GM18951 (cell line): ENCODE results near the gene PRKCE.

Experiments
- POLR2A ChIP-seq: IDR thresholded peaks from 4 replicates; pipeline ENCODE4 v1.6.1; 2011; ENCODE audit warnings: mild to moderate bottlenecking; ENCODE audit not compliant: insufficient read length, insufficient read depth; ENCODE audit errors: extremely low read depth
- in situ Hi-C: fragments of 300-500 bp; cut with MboI; formaldehyde crosslinking; loops from one replicate; pipeline ENCODE4 v1.12.0; 2022; ENCODE audit warnings: low sequenced_read_pairs, mixed read lengths, inconsistent platforms; ENCODE audit not compliant: unreplicated experiment

Gene PRKCE

DNA sequence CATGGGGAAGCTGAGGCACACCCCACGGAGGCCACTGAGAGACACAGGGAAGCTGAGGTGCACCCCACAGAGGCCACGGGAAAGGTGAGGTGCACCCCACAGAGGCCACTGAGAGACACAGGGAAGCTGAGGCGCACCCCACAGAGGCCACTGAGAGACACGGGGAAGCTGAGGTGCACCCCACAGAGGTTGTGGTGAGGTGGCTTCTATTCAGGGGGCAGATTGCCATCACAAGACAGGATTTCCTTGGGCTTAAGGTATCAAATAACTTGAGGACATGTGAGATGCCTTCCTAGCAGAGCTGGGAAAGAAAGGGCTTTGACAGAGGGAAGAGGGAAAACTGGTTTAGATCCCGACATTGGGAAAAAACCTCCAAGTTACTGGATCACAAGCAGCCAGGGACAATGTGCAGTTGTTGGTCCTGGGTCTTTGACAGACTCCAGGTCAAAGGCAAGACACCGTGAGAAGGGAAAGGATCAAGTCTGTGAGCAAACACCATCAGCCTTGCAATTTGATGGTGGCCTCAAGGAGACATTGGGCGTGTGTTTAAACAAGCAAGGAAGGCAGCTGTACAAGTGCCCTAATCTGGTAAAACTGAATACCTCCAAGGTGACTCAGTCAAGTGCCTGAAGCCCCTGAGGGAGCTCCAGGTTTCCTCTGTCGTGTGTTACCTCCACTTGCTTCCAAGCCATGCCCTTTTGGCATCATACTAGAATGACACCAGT, 512.5 kb downstream of the PRKCE start:
- in situ Hi-C loops, result no loop called here
- no peak for TF ChIP-seq POLR2A

DNA sequence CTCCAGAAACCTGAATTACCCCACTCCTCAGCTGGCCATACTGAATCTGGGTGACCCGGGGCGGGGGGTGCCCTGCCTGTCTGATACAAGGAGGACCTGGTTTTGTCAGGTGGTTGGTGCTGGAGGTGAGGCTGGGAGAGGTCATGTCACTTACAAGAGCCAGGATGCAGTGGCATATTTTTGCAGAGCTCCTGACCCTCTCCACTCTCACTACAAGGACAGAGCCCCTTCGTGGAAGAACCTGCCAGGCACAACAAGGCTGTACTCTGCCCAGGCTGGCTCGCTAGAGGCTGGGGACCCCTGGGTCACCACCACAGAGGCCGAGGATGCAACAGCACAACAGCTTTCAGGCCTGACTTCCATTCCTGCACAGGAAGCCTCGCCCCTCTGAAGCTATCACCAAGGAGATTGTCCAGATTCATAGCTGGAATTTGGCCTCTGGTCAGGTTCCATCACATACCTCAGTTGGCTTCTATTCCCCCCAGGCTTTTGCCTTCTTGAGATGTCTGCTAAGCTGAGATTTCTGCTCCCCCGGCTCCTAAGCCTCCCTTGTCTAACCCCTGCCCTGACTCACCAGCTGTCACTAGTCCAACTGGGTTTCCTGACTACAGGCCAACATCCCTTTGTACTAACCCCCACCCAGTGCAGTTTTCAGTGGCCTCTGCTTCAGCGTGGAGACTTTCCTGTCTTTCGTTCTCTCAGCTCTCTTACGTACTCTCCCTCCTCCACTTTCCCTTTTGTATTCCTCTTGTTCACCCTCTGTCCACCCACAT, 513.2 kb downstream of the PRKCE start:
- in situ Hi-C loops, result no loop called here
- TF ChIP-seq POLR2A, result no peak

DNA sequence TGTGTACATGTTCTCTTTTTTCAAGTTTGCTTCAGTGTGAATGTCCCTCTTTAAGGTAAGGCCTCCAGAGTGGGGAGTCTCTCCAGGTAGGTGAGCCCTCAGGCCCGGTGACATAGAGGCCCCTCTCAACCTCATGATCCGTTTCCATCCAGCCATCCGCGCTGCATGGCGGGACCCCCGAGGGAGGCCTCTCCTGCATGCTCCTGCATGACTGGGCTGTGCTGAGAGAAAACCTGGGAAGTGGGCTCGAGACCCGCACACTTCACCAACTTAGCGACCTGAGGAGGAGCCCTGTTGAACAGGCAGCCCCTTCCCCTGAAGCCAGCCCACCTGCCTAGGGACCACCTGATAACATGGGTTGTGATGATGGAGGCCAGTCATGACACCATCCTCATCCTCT, 514.4 kb downstream of the PRKCE start:
- in situ Hi-C loops, result no loop called here

DNA sequence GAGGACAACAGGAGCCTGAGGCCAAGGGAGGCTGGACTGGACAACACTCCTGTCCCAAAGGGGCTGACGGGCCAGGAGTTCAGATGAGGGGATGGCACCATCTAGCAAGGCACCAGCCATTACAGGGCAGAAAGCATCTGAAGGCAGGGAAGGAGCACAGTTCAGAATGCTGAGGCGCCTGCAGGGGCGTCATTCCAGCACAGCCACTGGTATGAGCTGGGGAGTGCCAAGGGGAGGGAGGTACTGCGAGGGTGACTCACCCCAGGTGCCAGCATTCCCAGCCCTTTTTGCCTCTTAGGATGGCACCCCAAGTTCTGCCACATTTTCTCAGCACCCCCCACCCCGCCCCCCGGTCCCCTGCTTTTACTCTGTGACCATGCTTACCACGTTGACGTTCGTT, 515.9 kb downstream of the PRKCE start:
- TF ChIP-seq POLR2A, result no peak
- in situ Hi-C loops, result no loop called here

More for the DNA sequence above, 514.4 kb downstream of the PRKCE start:
- TF ChIP-seq POLR2A, result no peak

DNA sequence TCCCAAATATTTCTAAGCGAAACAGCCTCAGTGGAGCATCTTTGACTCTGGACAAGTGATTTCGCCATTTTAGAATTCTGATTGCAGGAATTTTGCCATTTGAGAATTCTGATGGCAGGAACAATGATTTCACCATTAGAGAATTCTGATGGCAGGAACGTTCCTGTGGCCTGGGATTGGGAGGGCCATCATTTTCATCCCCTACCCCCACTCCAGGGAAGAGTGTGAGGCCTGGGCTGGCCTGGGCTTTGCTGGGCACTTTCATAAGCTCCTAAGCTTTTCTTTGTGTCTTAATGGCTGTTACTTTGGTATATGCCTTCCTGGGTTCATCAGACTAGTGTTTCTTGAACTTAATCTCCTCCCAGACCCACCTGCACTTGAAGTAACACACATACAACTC, 516.4 kb downstream of the PRKCE start:
- no peak for TF ChIP-seq POLR2A
- in situ Hi-C loops, result no loop called here

DNA sequence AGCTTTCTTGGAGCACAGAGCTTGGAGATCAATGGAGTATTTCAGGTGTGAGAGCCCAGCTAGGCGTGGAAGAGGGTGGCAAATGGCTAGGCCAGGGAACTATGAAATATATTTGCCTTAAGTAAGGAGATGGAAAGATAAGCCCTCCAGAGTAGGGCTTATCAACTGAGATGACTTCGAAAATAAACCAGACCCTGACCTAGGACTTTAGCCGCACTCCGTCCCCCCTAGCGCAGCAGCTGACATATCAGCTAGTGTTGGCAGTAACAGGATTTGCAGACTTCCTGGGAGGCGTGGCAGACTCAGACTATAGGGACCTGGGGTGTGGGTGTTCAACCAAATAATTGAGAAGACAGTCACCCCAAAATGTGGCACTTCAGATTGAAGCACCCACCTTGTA, 518.0 kb downstream of the PRKCE start:
- in situ Hi-C loops, result no loop called here
- TF ChIP-seq POLR2A, result no peak

DNA sequence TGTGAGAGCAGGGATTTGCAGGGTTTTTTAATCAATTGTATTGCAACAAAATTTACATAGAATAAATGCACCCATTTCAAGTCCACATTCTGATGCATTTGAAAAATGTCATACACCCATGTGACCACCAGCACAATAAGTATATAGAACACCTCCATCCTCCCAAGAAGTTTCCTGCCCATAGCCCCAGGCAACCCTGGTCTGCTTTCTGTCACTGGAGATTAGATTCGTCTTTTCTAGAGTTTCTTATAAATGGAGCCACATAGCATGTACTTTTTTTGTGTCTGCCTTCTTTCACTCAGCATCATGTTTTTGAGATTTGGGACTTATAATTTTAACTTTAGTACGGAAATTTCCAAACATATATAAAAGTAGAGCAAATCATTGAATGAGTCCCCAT, 518.6 kb downstream of the PRKCE start:
- no peak for TF ChIP-seq POLR2A
- in situ Hi-C loops, result no loop called here

DNA sequence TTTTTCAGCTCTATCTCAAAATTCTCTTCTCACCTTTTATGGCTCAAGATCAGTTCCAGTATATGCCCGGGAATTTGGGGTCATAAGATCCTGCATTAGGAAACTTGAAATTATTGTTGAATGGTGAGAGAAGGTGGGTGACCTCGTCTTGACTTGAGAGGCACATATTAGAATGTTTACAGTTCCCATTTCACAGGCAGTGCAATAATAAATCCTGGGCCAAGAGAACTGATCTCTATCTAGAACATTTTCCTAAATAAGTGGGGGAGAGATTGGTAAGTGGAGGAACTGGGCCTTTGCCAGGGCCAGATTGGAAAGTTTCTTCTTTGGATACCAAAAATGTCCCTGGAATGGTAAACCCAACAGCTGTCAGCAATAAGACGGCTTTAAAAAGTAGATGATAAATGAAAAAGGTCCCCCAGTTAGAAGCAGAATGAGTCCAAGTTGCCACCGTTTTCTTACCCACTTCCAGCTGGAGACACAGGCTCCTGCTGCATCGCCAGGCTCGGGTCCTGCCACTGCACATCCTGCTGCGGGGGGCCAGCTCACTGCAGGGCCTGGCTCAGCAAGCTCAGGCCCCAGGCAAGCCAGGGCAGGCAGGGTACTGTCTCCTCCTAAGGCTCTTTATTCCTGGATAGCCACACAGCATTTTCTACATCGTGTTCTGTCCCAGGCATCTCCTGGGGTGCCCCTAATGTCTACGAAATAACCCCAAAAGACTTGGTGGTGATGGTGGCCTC, 519.3 kb downstream of the PRKCE start:
- no peak for TF ChIP-seq POLR2A
- in situ Hi-C loops, result no loop called here

DNA sequence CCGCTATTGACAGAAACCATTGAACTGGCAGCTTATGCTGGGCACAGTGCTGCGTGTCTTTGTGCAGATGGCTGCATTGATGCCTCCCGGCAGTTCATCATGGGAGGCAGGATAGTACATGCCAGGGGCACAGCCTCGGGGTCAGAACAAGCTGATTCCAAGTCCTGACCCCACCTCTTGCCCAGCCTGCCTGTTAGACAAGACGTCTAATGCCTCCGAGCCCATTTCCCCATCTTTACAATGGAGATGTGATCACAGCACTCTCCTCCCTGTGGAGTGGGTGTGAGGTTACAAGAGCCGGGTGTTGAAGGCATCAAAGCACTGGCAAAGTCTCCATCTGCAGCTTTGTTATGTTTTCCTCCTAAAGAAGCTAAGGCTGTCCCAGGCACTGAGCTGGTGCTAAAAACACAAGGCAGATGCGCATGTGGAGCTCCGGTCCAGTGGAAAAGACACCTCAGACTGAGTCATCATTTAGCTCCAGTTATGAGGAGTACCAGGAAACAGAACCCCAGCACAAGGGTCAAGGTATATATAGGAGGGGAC, 520.0 kb downstream of the PRKCE start:
- in situ Hi-C loops, result no loop called here
- no peak for TF ChIP-seq POLR2A

DNA sequence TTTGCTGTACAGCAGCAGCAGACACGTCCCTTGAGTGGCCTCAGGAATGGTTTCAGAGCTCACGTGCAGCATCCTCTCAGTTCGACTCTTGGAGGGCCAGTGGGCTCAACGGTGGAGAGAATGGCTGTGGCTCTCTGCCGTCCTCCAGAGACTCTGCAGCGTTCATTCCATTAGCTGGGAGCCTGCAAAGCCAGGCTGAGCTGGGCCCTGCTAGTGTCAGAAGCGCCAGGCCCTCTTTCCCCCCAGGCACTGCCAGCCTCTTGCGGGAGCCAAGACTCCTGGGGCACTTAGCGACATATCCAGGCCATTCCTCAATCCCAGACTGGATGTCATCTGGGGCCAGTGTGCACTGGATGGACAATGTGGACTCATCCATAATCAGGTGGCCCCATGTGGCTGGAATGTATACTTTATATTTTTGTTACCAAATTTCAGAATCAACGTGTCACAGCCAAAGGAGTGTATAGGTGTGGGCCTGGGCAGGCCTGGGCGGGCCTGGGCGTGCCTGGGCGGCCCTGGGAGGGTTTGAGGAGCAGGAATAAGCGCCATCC, 520.6 kb downstream of the PRKCE start:
- TF ChIP-seq POLR2A, result no peak
- in situ Hi-C loops, result no loop called here

DNA sequence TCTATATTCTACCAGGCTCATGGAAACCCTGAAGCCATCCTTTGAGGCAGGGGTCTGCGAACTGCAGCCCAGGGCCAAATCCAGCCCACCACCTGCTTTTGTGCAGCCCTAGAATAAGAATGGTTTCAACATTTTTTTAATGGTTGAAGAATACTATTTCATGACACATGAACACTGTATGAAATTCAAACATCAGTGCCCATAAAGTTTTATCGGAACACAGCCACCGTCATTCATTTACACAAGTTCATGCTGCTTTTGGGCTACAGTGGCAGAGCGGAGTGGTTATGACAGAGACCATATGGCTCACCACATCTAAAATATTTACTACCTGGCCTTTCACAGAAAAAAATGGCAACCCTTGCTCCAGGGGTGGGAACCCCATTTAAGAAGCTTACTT, 521.6 kb downstream of the PRKCE start:
- in situ Hi-C loops, result no loop called here
- no peak for TF ChIP-seq POLR2A

DNA sequence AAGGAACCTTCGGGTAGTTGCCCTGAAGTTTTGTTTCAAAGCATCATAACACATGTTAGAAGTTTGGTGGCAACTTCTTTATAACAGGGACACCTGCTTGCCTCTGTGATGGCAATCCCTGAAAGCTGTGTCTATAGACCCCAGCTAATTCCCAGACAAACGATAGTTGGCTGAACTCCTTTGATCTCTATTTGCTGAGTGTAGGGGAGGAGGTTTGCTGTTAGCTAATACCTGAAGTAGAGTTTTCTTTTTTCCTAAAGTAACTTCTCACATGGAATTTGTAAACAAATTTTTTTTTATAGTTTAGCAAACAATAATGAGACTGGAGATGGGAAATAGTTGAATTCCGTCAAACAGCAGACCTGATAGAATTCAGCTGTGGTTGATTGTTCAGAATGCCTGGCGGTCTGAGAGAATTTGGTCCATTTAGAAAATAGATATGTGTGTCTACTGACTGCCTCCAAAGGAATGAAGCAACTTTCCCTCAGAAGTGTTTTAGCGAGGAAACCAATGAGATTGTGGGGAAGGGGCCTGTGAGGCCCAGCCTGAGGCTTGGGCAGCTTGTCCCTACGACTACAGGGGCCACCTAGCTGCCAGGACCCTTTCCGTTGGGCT, 522.3 kb downstream of the PRKCE start:
- TF ChIP-seq POLR2A, result no peak

More for the DNA sequence above, 522.3 kb downstream of the PRKCE start:
- in situ Hi-C loops, result no loop called here
